AG04450 (cell line): Measurements from ENCODE around the gene LSS. TPM values are rescaled to one million over a fixed set of nuclear protein-coding genes. Genes with fewer than 3 reads are reported as not detected.

Source experiments
- CTCF ChIA-PET: fragments of 300-600, 350-600 bp; formaldehyde crosslinking; extraction: SDS; loops from one replicate; lab custom pipeline; 2022; ENCODE audit warnings: antibody characterized with exemption, inconsistent platforms; lab: Charles Lee
- POLR2A ChIA-PET: fragments of 350-600 bp; formaldehyde crosslinking; extraction: SDS; loops from one replicate; lab custom pipeline; 2021; ENCODE audit warnings: antibody characterized with exemption, inconsistent platforms; lab: Yijun Ruan, JAX
- DNase-seq: peaks from one replicate; pipeline ENCODE4 v3.0.0-alpha.2; 2011; ENCODE audit warnings: low read depth, low spot score
- H3K27ac ChIP-seq: one replicate; pipeline ENCODE4 v1.5.1; 2012; ENCODE audit warnings: low read depth, low read length, control low read depth
- H3K27me3 ChIP-seq: one replicate; pipeline ENCODE4 v1.6.0; 2012; ENCODE audit warnings: low read length; ENCODE audit not compliant: control insufficient read depth, insufficient read depth
- H3K4me3 ChIP-seq: 2 replicates; pipeline ENCODE4 v1.5.1; 2011; ENCODE audit warnings: mild to moderate bottlenecking, low read depth, low read length, control low read depth
- H3K9me3 ChIP-seq: 2 replicates; pipeline ENCODE4 v1.5.1; 2012; ENCODE audit warnings: low read length; ENCODE audit not compliant: control insufficient read depth, insufficient read depth
- CTCF ChIP-seq: IDR thresholded peaks from 2 replicates; pipeline ENCODE4 v1.5.1; 2011; ENCODE audit warnings: low read depth, low read length, control low read depth, inconsistent platforms
- polyA plus RNA-seq: library from polyadenylated mRNA; depleted of rRNA; stranded (reverse); fragments of >200 nt; gene quantifications from 2 replicates; pipeline ENCODE4 v1.2.3, GENCODE V29; 2011

LSS gene
- polyA plus RNA-seq, 1 experiment: 49.0 TPM

- DNase-seq: no peak
- H3K4me3 ChIP-seq: no peak overlapping the region
- no peak for TF ChIP-seq CTCF
- ChIA-PET POLR2A (no interaction called here), CTCF (no interaction called here)
- no peak overlapping the region for H3K27ac ChIP-seq
- peaks cover 14% of the 10 kb centered on the region for H3K9me3 ChIP-seq
- H3K27me3 ChIP-seq: no peaks in the 10 kb centered on the region
These were observed 82.5 kb downstream of the LSS start for GRCh38 chr21:46145840-46146691.

- Histone ChIP-seq H3K27ac (no peak overlapping the region), H3K9me3 (peaks cover 14% of the 10 kb centered on the region), H3K4me3 (no peak overlapping the region), H3K27me3 (no peaks in the 10 kb centered on the region)
- no peak for TF ChIP-seq CTCF
- ChIA-PET POLR2A (no interaction called here), CTCF (no interaction called here)
- no peak for DNase-seq
These were observed 83.3 kb downstream of the LSS start for GRCh38 chr21:46145159-46145839.

GRCh38 chr21:46144464-46145070 is 84.0 kb downstream of the LSS start:
- Histone ChIP-seq H3K4me3 (no peak overlapping the region), H3K27me3 (peaks cover 3% of the 10 kb centered on the region), H3K9me3 (peaks cover 14% of the 10 kb centered on the region), H3K27ac (no peak overlapping the region)
- no peak for TF ChIP-seq CTCF
- no peak for DNase-seq
- POLR2A ChIA-PET: no interaction called here
- CTCF ChIA-PET: interaction anchor here (0.6 to 2.9 kb wide), 10 partner anchors 9 to 495 kb away, joined by 3 to 31 read pairs (median 5); a partner anchor contains a TSS

GRCh38 chr21:46142582-46143473 is 85.7 kb downstream of the LSS start:
- H3K27ac ChIP-seq: no peak overlapping the region
- no peak for DNase-seq
- CTCF ChIA-PET: interaction anchor here (0.6 to 2.9 kb wide), 45 partner anchors 11 to 497 kb away, joined by 3 to 31 read pairs (median 3); a partner anchor contains a TSS
- H3K27me3 ChIP-seq: peaks cover 4% of the 10 kb centered on the region
- no peak for TF ChIP-seq CTCF
- H3K4me3 ChIP-seq: no peak overlapping the region
- H3K9me3 ChIP-seq: peaks cover 14% of the 10 kb centered on the region
- POLR2A ChIA-PET: interaction anchor here (0.6 to 1.2 kb wide), 4 partner anchors 44 to 182 kb away, joined by 3 to 15 read pairs (median 4); no protein-coding TSS in a partner anchor
